ENCODE results near the gene ZNF407. TPM values are rescaled to one million over a fixed set of nuclear protein-coding genes. Genes with fewer than 3 reads are reported as not detected.

ZNF407 gene
- polyA plus RNA-seq, 1 experiment, result 2.8 TPM

GRCh38 chr18:74624466-74624865 lies 26.8 kb downstream of the ZNF407 start:
- POLR2A ChIA-PET, result no interaction called here

GRCh38 chr18:74625157-74625556 lies 27.5 kb downstream of the ZNF407 start:
- ChIA-PET POLR2A (no interaction called here), CTCF (no interaction called here)
- Histone ChIP-seq H3K4me3 (ENCODE audit: low read depth, low read length) (no peak overlapping the region), H3K36me3 (ENCODE audit: control insufficient read depth, insufficient read depth, low read length) (no peaks in the 10 kb centered on the region), H3K27me3 (ENCODE audit: control insufficient read depth, insufficient read depth, low read length) (no peaks in the 10 kb centered on the region)
- TF ChIP-seq CTCF (IDR thresholded peaks at IDR 0.05; ENCODE audit: insufficient read depth, low read depth, low read length), result no peak
- no peak for DNase-seq (ENCODE audit: low read depth)

More at GRCh38 chr18:74624466-74624865, 26.8 kb downstream of the ZNF407 start:
- no peak overlapping the region for H3K4me3 ChIP-seq (ENCODE audit: low read depth, low read length)
- H3K27me3 ChIP-seq (ENCODE audit: control insufficient read depth, insufficient read depth, low read length), result no peaks in the 10 kb centered on the region
- no peak for TF ChIP-seq CTCF (IDR thresholded peaks at IDR 0.05; ENCODE audit: insufficient read depth, low read depth, low read length)
- CTCF ChIA-PET, result interaction anchor here (1.0 to 1.2 kb wide), 2 partner anchors 22 to 1739 kb away, joined by 3 to 4 read pairs; no protein-coding TSS in a partner anchor
- no peaks in the 10 kb centered on the region for H3K36me3 ChIP-seq (ENCODE audit: control insufficient read depth, insufficient read depth, low read length)
- DNase-seq (ENCODE audit: low read depth), result no peak

GRCh38 chr18:74626049-74626874 lies 28.6 kb downstream of the ZNF407 start:
- no peak for DNase-seq (ENCODE audit: low read depth)
- no peak for TF ChIP-seq CTCF (IDR thresholded peaks at IDR 0.05; ENCODE audit: insufficient read depth, low read depth, low read length)

GRCh38 chr18:74630804-74631203 lies 33.1 kb downstream of the ZNF407 start:
- Histone ChIP-seq H3K4me3 (ENCODE audit: low read depth, low read length) (no peak overlapping the region), H3K36me3 (ENCODE audit: control insufficient read depth, insufficient read depth, low read length) (no peaks in the 10 kb centered on the region), H3K27me3 (ENCODE audit: control insufficient read depth, insufficient read depth, low read length) (no peaks in the 10 kb centered on the region)
- CTCF ChIA-PET, result interaction anchor here (0.6 kb wide), 1 partner anchor 857 kb away, joined by 3 read pairs; no protein-coding TSS in a partner anchor
- no peak for DNase-seq (ENCODE audit: low read depth)
- POLR2A ChIA-PET, result no interaction called here
- TF ChIP-seq CTCF (IDR thresholded peaks at IDR 0.05; ENCODE audit: insufficient read depth, low read depth, low read length), result no peak

More at GRCh38 chr18:74626049-74626874, 28.6 kb downstream of the ZNF407 start:
- Histone ChIP-seq H3K27me3 (ENCODE audit: control insufficient read depth, insufficient read depth, low read length) (no peaks in the 10 kb centered on the region), H3K36me3 (ENCODE audit: control insufficient read depth, insufficient read depth, low read length) (no peaks in the 10 kb centered on the region), H3K4me3 (ENCODE audit: low read depth, low read length) (no peak overlapping the region)
- POLR2A ChIA-PET, result no interaction called here
- CTCF ChIA-PET, result no interaction called here

GRCh38 chr18:74631212-74631611 lies 33.5 kb downstream of the ZNF407 start:
- ChIA-PET CTCF (interaction anchor here (0.6 kb wide), 1 partner anchor 856 kb away, joined by 3 read pairs; no protein-coding TSS in a partner anchor), POLR2A (no interaction called here)
- Histone ChIP-seq H3K36me3 (ENCODE audit: control insufficient read depth, insufficient read depth, low read length) (no peaks in the 10 kb centered on the region), H3K27me3 (ENCODE audit: control insufficient read depth, insufficient read depth, low read length) (no peaks in the 10 kb centered on the region), H3K4me3 (ENCODE audit: low read depth, low read length) (no peak overlapping the region)
- no peak for DNase-seq (ENCODE audit: low read depth)
- no peak for TF ChIP-seq CTCF (IDR thresholded peaks at IDR 0.05; ENCODE audit: insufficient read depth, low read depth, low read length)
